ENCODE data around the gene UHRF1.

GRCh38 chr19:4952945-4953344 lies 43.6 kb downstream of the UHRF1 start:
- TF ChIP-seq CTCF (IDR thresholded peaks at IDR 0.05) (no peak), POLR2A (IDR thresholded peaks at IDR 0.05) (no peak)
